ENCODE measurements around the gene TRMT10C.
"Not testable (repeated sequence)": the region's sequence is repeated elsewhere in the genome, so short reads cannot be mapped to it uniquely, and the experiment has no call there.

Gene TRMT10C

DNA sequence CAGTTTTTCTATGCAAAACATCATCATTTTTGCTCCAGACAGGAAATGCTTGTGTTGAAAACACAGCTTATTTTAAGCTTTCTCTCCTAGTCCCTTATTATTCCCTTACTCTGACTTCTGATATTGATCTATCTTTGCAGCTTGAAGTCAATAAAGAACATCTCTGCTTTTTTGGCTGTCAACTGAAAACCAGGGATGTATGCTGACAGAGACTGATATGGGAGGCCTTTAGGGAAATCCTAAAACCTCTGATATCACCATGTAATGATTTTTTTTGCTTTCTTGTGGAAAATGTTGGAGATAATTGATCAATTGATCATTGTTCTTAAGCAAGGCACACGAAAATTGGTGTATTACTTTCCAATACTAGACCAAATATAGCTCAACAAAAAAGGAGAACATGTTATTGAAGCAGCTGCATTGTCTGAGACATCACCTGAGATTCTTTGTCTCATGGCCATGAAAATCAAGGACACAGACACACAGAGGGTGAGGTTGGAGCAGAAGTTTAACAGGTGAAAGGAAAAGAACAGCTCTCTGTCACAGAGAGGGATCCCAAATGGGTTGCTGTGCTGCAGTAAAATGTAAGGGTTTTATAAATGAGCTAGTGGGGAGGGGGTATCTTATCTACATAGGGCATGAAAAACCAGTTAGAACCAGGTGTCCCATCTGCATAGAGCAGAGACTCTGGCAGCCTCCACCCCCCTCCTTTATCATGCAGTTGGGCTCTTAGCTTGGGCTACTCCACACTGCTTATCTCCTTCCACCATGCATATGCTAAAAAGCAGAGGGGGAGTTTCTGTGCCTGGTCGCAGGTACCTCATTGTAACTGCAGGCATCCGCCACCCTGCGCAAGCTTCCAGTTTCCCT lies 31.6 kb upstream of the TRMT10C start:
- Histone ChIP-seq H3K4me3 (ENCODE audit: low read depth, low read length) (no peak overlapping the region), H3K27ac (ENCODE audit: low read depth, low read length) (no peak overlapping the region), H3K27me3 (ENCODE audit: insufficient read depth, low read length) (peaks cover 11% of the 10 kb centered on the region; the same call in 1 of the 2 replicates), H3K4me1 (ENCODE audit: control insufficient read depth, insufficient read depth, low read length, unreplicated experiment) (no peaks in the 10 kb centered on the region), H3K79me2 (ENCODE audit: control insufficient read depth, insufficient read depth, low read length, unreplicated experiment) (no peaks in the 10 kb centered on the region), H3K36me3 (ENCODE audit: insufficient read depth, low read length) (no peaks in the 10 kb centered on the region), H2AFZ (ENCODE audit: low read length, unreplicated experiment) (no peak overlapping the region)

DNA sequence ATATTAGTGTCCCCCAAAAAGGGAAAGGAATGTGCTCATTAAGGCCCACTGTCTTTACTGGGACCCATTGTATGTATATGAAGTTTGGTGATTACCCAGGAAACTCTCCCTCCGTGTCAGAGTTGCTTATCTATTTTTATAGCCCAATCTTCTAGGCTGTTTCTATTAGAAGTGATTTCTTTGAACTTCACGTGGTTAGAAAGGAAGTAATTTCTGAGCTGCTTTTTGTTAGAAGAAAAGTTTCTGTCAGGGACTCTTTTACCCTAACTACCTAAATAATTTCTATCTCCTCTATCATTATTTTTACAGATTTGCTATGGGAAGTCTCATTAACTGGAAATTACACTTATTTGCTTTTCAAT lies 31.0 kb upstream of the TRMT10C start:
- H3K79me2 ChIP-seq (ENCODE audit: control insufficient read depth, insufficient read depth, low read length, unreplicated experiment): no peaks in the 10 kb centered on the region
- H3K4me3 ChIP-seq (ENCODE audit: low read depth, low read length): no peak overlapping the region
- no peak overlapping the region for H2AFZ ChIP-seq (ENCODE audit: low read length, unreplicated experiment)
- no peaks in the 10 kb centered on the region for H3K36me3 ChIP-seq (ENCODE audit: insufficient read depth, low read length)
- no peaks in the 10 kb centered on the region for H3K4me1 ChIP-seq (ENCODE audit: control insufficient read depth, insufficient read depth, low read length, unreplicated experiment)
- H3K27me3 ChIP-seq (ENCODE audit: insufficient read depth, low read length): peaks cover 11% of the 10 kb centered on the region; the same call in 1 of the 2 replicates
- no peak overlapping the region for H3K27ac ChIP-seq (ENCODE audit: low read depth, low read length)

DNA sequence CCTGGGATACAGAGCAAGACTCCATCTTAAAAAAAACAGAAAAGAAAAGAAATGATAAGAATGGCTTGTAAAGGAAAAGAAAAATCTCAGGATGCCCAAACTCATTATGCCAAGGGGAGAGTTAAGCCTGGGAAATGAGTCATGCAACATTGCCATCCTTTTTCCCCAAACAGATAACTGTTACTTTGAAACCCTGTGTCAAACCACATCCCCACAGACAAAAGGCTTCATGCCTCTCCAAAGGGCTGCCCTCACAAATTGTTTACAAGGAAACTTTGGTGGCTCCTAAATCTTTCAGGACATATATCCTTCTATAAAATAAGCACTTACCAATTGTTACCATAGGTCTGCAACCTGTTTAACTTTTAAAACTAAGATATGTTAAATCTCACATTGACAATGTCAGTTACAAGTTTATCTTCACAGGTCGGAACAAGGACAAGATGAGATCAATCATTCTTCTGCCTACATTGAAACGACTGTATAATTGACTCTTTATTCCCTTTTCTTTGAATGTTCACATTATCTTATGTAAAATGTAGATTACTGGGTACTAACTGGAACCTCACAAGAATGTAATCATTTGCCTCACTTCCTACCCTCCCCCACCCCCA lies 30.1 kb upstream of the TRMT10C start:
- no peaks in the 10 kb centered on the region for H3K36me3 ChIP-seq (ENCODE audit: insufficient read depth, low read length)
- no peak overlapping the region for H3K4me3 ChIP-seq (ENCODE audit: low read depth, low read length)
- no peaks in the 10 kb centered on the region for H3K4me1 ChIP-seq (ENCODE audit: control insufficient read depth, insufficient read depth, low read length, unreplicated experiment)
- no peaks in the 10 kb centered on the region for H3K79me2 ChIP-seq (ENCODE audit: control insufficient read depth, insufficient read depth, low read length, unreplicated experiment)
- H3K27me3 ChIP-seq (ENCODE audit: insufficient read depth, low read length): peaks cover 11% of the 10 kb centered on the region; the same call in 1 of the 2 replicates
- no peak overlapping the region for H3K27ac ChIP-seq (ENCODE audit: low read depth, low read length)
- no peak overlapping the region for H2AFZ ChIP-seq (ENCODE audit: low read length, unreplicated experiment)

DNA sequence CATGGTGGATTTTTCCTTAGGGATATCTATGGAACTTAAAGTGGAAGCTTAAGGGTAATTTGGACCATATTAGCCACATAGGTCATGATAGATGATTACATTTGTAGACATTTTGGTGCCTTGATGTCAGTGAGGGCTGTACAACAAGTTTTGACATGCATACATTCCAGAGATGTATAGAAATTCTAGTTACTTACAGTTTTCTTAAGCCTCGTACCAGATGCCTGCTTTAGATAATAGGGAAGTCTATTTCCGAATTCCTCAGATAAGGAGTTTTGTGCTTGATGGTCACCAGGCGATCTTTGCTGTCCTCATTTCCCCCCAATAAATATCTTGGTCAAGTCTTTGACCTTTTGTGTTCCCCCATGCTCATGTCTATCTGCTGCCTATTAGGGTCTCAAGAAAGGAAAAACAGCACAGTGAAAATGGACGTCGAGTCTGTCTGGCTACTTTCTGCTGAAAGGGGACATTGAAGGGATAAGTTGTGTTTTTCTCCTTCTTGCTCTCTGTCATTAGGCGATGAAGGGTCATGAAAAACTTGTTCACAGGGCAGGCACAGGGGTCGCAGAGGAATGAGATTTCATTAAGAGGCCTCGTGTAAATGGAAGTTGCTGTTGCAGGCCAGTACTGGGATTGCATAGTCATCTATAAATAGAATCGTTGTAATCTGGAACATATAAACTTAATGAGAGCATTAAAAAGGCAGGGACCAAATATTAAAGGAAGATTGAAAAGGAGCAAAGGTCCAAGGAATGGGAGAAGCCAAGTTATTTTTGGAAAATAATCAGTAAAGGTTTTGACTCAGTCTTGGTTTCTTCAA lies 28.7 kb upstream of the TRMT10C start:
- H3K4me1 ChIP-seq (ENCODE audit: control insufficient read depth, insufficient read depth, low read length, unreplicated experiment): no peaks in the 10 kb centered on the region
- no peaks in the 10 kb centered on the region for H3K79me2 ChIP-seq (ENCODE audit: control insufficient read depth, insufficient read depth, low read length, unreplicated experiment)
- H3K27ac ChIP-seq (ENCODE audit: low read depth, low read length): no peak overlapping the region
- no peak overlapping the region for H2AFZ ChIP-seq (ENCODE audit: low read length, unreplicated experiment)
- no peak overlapping the region for H3K4me3 ChIP-seq (ENCODE audit: low read depth, low read length)
- H3K27me3 ChIP-seq (ENCODE audit: insufficient read depth, low read length): peaks cover 11% of the 10 kb centered on the region; the same call in 1 of the 2 replicates
- H3K36me3 ChIP-seq (ENCODE audit: insufficient read depth, low read length): no peaks in the 10 kb centered on the region

DNA sequence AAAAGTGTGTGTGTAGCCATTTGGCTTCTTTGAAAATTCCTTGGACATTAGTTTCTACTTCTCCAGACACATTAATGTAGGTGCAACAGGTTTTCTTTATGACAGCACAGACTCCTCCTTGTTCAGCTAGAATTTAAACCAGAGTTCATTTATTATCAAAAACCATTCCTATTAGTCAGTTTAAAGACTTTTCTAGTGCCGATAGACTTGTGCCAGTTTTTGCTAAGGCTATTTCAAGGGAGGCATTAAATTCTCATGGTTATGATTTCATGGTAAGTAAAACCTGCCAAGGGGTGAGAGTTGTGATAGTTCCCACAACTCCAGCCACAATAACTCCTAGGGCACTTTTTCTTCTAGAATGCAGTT lies 28.1 kb upstream of the TRMT10C start:
- no peaks in the 10 kb centered on the region for H3K79me2 ChIP-seq (ENCODE audit: control insufficient read depth, insufficient read depth, low read length, unreplicated experiment)
- no peaks in the 10 kb centered on the region for H3K36me3 ChIP-seq (ENCODE audit: insufficient read depth, low read length)
- no peak overlapping the region for H2AFZ ChIP-seq (ENCODE audit: low read length, unreplicated experiment)
- H3K27me3 ChIP-seq (ENCODE audit: insufficient read depth, low read length): peaks cover 11% of the 10 kb centered on the region; the same call in 1 of the 2 replicates
- no peak overlapping the region for H3K27ac ChIP-seq (ENCODE audit: low read depth, low read length)
- no peaks in the 10 kb centered on the region for H3K4me1 ChIP-seq (ENCODE audit: control insufficient read depth, insufficient read depth, low read length, unreplicated experiment)
- no peak overlapping the region for H3K4me3 ChIP-seq (ENCODE audit: low read depth, low read length)

DNA sequence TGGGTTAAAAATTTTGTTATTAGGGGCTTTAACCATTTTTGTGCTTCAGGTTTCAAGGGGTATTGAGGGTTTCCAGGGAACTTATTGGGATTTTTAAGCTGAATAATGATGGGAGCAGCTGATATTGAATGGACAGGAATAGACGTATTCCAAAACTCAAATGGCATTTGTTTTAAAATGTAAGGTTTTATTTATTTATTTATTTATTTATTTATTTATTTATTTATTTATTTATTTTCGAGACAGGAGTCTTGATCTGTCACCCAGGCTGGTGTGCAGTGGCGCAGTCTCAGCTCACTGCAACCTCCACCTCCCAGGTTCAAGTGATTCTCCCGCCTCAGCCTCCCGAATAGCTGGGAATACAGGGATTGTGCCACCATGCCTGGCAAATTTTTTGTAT lies 26.4 kb upstream of the TRMT10C start:
- Histone ChIP-seq H3K27me3 (ENCODE audit: insufficient read depth, low read length) (peaks cover 11% of the 10 kb centered on the region; the same call in 1 of the 2 replicates), H3K4me1 (ENCODE audit: control insufficient read depth, insufficient read depth, low read length, unreplicated experiment) (no peaks in the 10 kb centered on the region), H3K4me3 (ENCODE audit: low read depth, low read length) (no peak overlapping the region), H3K36me3 (ENCODE audit: insufficient read depth, low read length) (no peaks in the 10 kb centered on the region), H3K27ac (ENCODE audit: low read depth, low read length) (no peak overlapping the region), H2AFZ (ENCODE audit: low read length, unreplicated experiment) (no peak overlapping the region), H3K79me2 (ENCODE audit: control insufficient read depth, insufficient read depth, low read length, unreplicated experiment) (no peaks in the 10 kb centered on the region)

DNA sequence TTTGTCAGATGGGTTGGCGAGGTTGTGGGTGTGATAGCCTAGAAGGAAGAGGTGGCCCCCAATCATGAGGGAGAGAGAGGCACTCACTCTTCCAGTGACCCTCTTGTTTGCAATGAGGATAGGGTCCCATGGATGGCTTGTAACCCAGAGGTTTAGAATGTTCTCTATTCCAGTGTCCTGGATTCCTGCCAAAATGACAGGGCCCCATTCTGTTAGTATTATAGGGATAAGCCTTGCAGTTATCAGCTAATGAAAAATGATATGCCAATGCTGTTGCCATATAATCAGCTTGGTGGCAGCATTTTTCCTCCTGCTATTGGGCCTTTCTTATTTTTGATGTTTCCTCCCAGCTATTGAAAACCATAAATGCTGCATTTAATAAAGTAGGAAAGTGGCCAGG lies 25.4 kb upstream of the TRMT10C start:
- H3K36me3 ChIP-seq (ENCODE audit: insufficient read depth, low read length): no peaks in the 10 kb centered on the region
- no peaks in the 10 kb centered on the region for H3K4me1 ChIP-seq (ENCODE audit: control insufficient read depth, insufficient read depth, low read length, unreplicated experiment)
- H3K79me2 ChIP-seq (ENCODE audit: control insufficient read depth, insufficient read depth, low read length, unreplicated experiment): no peaks in the 10 kb centered on the region
- no peak overlapping the region for H3K27ac ChIP-seq (ENCODE audit: low read depth, low read length)
- H3K4me3 ChIP-seq (ENCODE audit: low read depth, low read length): no peak overlapping the region
- H2AFZ ChIP-seq (ENCODE audit: low read length, unreplicated experiment): no peak overlapping the region
- H3K27me3 ChIP-seq (ENCODE audit: insufficient read depth, low read length): peaks cover 11% of the 10 kb centered on the region; the same call in 1 of the 2 replicates

DNA sequence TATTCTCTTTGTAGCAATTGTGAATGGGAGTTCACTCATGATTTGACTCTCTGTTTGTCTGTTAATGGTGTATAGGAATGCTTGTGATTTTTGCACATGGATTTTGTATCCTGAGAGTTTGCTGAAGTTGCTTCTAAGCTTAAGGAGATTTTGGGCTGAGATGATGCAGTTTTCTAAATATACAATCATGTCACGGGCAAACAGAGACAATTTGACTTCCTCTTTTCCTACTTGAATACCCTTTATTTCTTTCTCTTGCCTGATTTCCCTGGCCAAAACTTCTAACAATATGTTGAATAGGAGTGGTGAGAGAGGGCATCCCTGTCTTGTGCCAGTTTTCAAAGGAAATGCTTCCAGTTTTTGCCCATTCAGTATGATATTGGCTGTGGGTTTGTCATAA lies 24.7 kb upstream of the TRMT10C start:
- H2AFZ ChIP-seq (ENCODE audit: low read length, unreplicated experiment); H3K36me3 ChIP-seq (ENCODE audit: insufficient read depth, low read length); H3K27ac ChIP-seq (ENCODE audit: low read depth, low read length); H3K79me2 ChIP-seq (ENCODE audit: control insufficient read depth, insufficient read depth, low read length, unreplicated experiment); H3K4me1 ChIP-seq (ENCODE audit: control insufficient read depth, insufficient read depth, low read length, unreplicated experiment); H3K4me3 ChIP-seq (ENCODE audit: low read depth, low read length): not testable (repeated sequence)
- H3K27me3 ChIP-seq (ENCODE audit: insufficient read depth, low read length): peaks cover 11% of the 10 kb centered on the region; the same call in 1 of the 2 replicates

DNA sequence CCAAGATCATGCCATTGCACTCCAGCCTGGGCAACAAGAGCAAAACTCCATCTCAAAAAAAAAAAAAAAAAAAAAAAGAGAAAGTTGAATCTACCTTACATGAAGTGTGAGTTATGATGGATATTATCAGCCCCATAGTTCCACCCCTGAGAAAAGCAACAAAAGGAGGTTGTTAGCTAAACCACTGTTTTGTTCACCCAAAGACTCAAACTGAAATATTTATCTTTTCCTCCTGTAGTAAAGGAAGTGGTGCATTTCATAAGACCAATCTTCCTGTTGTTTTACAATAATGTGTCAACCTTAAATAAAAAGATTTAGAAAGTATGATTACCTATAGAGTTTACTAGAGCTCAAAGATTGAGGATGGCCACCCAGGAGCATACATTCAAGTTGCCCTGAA lies 18.7 kb upstream of the TRMT10C start:
- H3K27me3 ChIP-seq (ENCODE audit: insufficient read depth, low read length): no peaks in the 10 kb centered on the region

DNA sequence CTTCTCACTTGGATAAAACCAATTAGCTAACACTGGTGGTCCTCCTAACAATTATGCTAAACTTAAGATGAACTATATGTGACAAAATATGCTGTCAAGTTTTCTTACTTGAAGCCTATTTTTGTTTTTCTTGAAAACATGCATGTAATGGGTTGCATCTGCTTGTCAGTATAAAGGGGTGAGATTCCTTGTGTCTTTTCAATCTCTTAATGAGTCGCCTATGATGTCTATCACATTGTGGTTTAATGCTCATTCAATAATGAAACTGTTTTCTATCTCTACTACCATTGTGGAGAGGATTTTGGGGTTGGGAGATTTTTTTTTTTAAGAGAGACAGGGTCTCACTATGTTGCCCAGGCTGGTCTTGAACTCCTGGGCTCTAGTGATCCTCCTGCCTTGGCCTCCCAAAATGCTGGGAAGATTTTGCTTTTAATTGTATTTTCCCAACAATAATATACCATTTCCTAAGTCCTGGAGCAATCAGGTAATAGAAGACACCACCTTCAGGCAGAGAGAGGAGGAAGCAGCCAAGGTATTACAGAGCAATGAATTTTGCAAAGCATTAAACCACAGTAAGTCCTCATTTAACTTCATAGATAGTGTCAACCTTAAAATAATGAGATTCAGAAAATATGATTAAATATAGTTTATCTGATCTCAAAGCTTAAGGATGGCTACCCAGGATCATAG lies 17.4 kb upstream of the TRMT10C start:
- no peaks in the 10 kb centered on the region for H3K4me1 ChIP-seq (ENCODE audit: control insufficient read depth, insufficient read depth, low read length, unreplicated experiment)
- no peaks in the 10 kb centered on the region for H3K79me2 ChIP-seq (ENCODE audit: control insufficient read depth, insufficient read depth, low read length, unreplicated experiment)
- H3K27me3 ChIP-seq (ENCODE audit: insufficient read depth, low read length): no peaks in the 10 kb centered on the region
- H2AFZ ChIP-seq (ENCODE audit: low read length, unreplicated experiment): no peak overlapping the region
- H3K27ac ChIP-seq (ENCODE audit: low read depth, low read length): no peak overlapping the region
- no peaks in the 10 kb centered on the region for H3K36me3 ChIP-seq (ENCODE audit: insufficient read depth, low read length)
- H3K4me3 ChIP-seq (ENCODE audit: low read depth, low read length): no peak overlapping the region

More for the DNA sequence above, 18.7 kb upstream of the TRMT10C start:
- Histone ChIP-seq H3K27ac (ENCODE audit: low read depth, low read length) (no peak overlapping the region), H3K4me1 (ENCODE audit: control insufficient read depth, insufficient read depth, low read length, unreplicated experiment) (no peaks in the 10 kb centered on the region), H3K4me3 (ENCODE audit: low read depth, low read length) (no peak overlapping the region), H3K79me2 (ENCODE audit: control insufficient read depth, insufficient read depth, low read length, unreplicated experiment) (no peaks in the 10 kb centered on the region), H2AFZ (ENCODE audit: low read length, unreplicated experiment) (no peak overlapping the region), H3K36me3 (ENCODE audit: insufficient read depth, low read length) (no peaks in the 10 kb centered on the region)

All from ACC112 (cell line).